ENCODE data around the gene ZNF837.

DNA sequence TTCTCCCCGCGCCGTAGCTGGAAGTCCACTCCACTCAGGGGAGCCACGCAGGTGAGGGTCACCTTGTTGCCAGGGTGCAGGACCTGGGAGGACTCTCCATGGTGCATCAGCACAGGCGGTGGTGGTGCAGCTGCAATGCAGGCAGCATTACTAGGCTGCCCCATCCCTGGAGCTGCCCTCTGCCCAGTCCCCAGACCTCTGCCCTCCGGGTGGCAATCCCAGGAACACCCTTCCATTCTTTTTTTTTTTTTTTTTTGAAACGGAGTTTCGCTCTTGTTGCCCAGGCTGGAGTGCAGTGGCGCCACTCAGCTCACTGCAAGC lies 29.3 kb downstream of the ZNF837 start:
- TF ChIP-seq POLR2AphosphoS5 (IDR thresholded peaks at IDR 0.05; ENCODE audit: borderline replicate concordance, low read depth, low read length) (no peak), EZH2 (IDR thresholded peaks at IDR 0.05) (no peak)

Measured in SK-N-MC (cell line).